PC-3 (cell line): ENCODE measurements around the gene BCAR1. TPM values are rescaled to one million over a fixed set of nuclear protein-coding genes. Genes with fewer than 3 reads are reported as not detected.
"Not testable (repeated sequence)": the region's sequence is repeated elsewhere in the genome, so short reads cannot be mapped to it uniquely, and the experiment has no call there.

ENCODE experiments used
- ATAC-seq: fragments of 200-7000 bp; cut with Tn5 transposase; 2 replicates; pipeline ENCODE4 v1.9.1; 2020; ENCODE audit warnings: mild to moderate bottlenecking, moderate library complexity
- BruUV-seq: library from RNA; stranded (reverse); fragments of 400-500 nt; replicated peaks from 2 replicates; lab custom pipeline; 2021; lab: Mats Ljungman, UMichigan
- CTCF ChIA-PET: fragments of 300-600 bp; sonication (Branson Sonifier 250); formaldehyde crosslinking; loops from one replicate; lab custom pipeline; 2022; ENCODE audit warnings: antibody characterized with exemption; lab: Charles Lee
- POLR2A ChIA-PET: fragments of 300-600 bp; sonication (Branson Sonifier 250); formaldehyde crosslinking; loops from one replicate; lab custom pipeline; 2022; ENCODE audit warnings: antibody characterized with exemption; ENCODE audit not compliant: unreplicated experiment; lab: Charles Lee
- DNase-seq: peaks from one replicate; pipeline ENCODE4 v3.0.0-alpha.2; 2015
- H2AFZ ChIP-seq: fragments of 300-600 bp; sonication (generic); 2 replicates; pipeline ENCODE4 v1.6.0; 2016; ENCODE audit warnings: antibody characterized with exemption, low read length
- H3F3A ChIP-seq: fragments of 300-600 bp; sonication (generic); one replicate; pipeline ENCODE4 v1.6.0; 2017; ENCODE audit warnings: antibody characterized with exemption, low read length, control low read depth, mild to moderate bottlenecking; ENCODE audit not compliant: unreplicated experiment
- H3K27ac ChIP-seq: fragments of 300-600 bp; sonication (generic); 2 replicates; pipeline ENCODE4 v1.5.1; 2016; ENCODE audit warnings: mild to moderate bottlenecking, low read length
- H3K27me3 ChIP-seq: fragments of 300-600 bp; sonication (generic); 2 replicates; pipeline ENCODE4 v1.6.1; 2016; ENCODE audit warnings: low read length, mixed read lengths
- H3K36me3 ChIP-seq: fragments of 300-600 bp; sonication (generic); 2 replicates; pipeline ENCODE4 v1.6.1; 2016; ENCODE audit warnings: low read depth, mixed run types, low read length, mixed read lengths
- H3K4me1 ChIP-seq: fragments of 300-600 bp; sonication (generic); 2 replicates; pipeline ENCODE4 v1.5.1; 2016; ENCODE audit warnings: low read length; ENCODE audit not compliant: insufficient read depth
- H3K4me2 ChIP-seq: fragments of 300-600 bp; sonication (generic); 2 replicates; pipeline ENCODE4 v1.6.0; 2016; ENCODE audit warnings: low read length
- H3K4me3 ChIP-seq: fragments of 300-600 bp; sonication (generic); 2 replicates; pipeline ENCODE4 v1.5.1; 2016; ENCODE audit warnings: mild to moderate bottlenecking, low read length, mixed read lengths
- H3K79me2 ChIP-seq: fragments of 300-600 bp; sonication (generic); 2 replicates; pipeline ENCODE4 v1.6.1; 2017; ENCODE audit warnings: low read length, mixed read lengths
- H3K9ac ChIP-seq: fragments of 300-600 bp; sonication (generic); 2 replicates; pipeline ENCODE4 v1.6.0; 2016; ENCODE audit warnings: mild to moderate bottlenecking, low read length
- H3K9me2 ChIP-seq: fragments of 300-600 bp; sonication (generic); replicated peaks from 2 replicates; pipeline ENCODE4 v1.6.1; 2016; ENCODE audit warnings: mixed run types, low read length, mixed read lengths
- H3K9me3 ChIP-seq: fragments of 300-600 bp; sonication (generic); 2 replicates; pipeline ENCODE4 v1.6.1; 2016; ENCODE audit warnings: low read length, mixed read lengths
- H4K20me1 ChIP-seq: fragments of 300-600 bp; sonication (generic); 2 replicates; pipeline ENCODE4 v1.6.1; 2016; ENCODE audit warnings: low read length, mixed read lengths
- CTCF ChIP-seq: fragments of 300-600 bp; sonication (generic); conservative IDR thresholded peaks from 2 replicates; pipeline ENCODE4 v1.5.1; 2017; ENCODE audit warnings: antibody characterized with exemption, low read depth, mild to moderate bottlenecking, low read length
- EZH2 ChIP-seq: fragments of 300-600 bp; sonication (generic); IDR thresholded peaks from one replicate; pipeline ENCODE4 v1.6.1; 2017; ENCODE audit warnings: antibody characterized with exemption, mild to moderate bottlenecking, low read length; ENCODE audit not compliant: unreplicated experiment
- EZH2phosphoT487 ChIP-seq: fragments of 300-600 bp; sonication (generic); IDR thresholded peaks from 2 replicates; pipeline ENCODE4 v1.6.1; 2018; ENCODE audit warnings: mild to moderate bottlenecking, antibody characterized with exemption, low read length, borderline replicate concordance
- intact Hi-C: fragments of 100-400 bp; cut with micrococcal nuclease; formaldehyde crosslinking; loops from 2 replicates; pipeline ENCODE4 v1.9.0; 2023
- total RNA-seq: library from RNA; depleted of rRNA; stranded (reverse); fragments of >200 nt; gene quantifications from 2 replicates; pipeline ENCODE4 v1.2.3, GENCODE V29; 2014

BCAR1 gene
- total RNA-seq, 1 experiment from 2014 or later = 49.3 TPM

DNA sequence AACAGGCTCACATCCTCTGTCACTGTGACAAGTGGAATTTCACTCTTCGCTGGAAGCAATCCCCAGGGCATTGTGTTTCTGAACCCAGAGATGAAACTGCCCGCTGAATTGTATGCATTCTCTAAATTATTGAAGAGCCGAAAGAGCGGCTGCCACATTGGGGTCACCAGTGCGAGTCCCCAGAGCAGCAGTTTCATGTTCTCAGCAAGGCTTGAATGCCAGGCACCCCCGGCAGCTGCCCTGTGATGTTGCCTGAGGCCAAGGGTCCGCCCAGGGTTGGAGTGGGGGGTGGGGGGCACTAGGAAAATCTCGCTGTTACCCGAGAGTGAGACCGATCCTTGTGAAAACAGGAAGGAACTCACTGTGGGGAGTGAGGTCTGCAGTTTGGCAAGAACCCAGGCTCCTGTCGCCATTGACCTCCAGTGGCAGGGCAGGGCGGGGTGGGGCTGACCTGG lies 20.7 kb upstream of the BCAR1 start:
- Histone ChIP-seq H3K36me3 (no peaks in the 10 kb centered on the region), H3K9me3 (no peaks in the 10 kb centered on the region), H3K27me3 (no peaks in the 10 kb centered on the region), H3K4me1 (peaks cover 16% of the 10 kb centered on the region), H3F3A (no peaks in the 10 kb centered on the region), H3K9ac (no peak overlapping the region), H3K79me2 (no peaks in the 10 kb centered on the region), H3K27ac (no peak overlapping the region), H4K20me1 (no peaks in the 10 kb centered on the region), H2AFZ (no peak overlapping the region), H3K4me2 (no peak overlapping the region), H3K9me2 (no peaks in the 10 kb centered on the region), H3K4me3 (no peak overlapping the region)
- CTCF ChIA-PET = no interaction called here
- ATAC-seq = no peak
- TF ChIP-seq CTCF (no peak), EZH2 (no peak), EZH2phosphoT487 (no peak)
- DNase-seq = no peak
- intact Hi-C loops = no loop called here
- POLR2A ChIA-PET = no interaction called here
- no TSS peak for BruUV-seq

DNA sequence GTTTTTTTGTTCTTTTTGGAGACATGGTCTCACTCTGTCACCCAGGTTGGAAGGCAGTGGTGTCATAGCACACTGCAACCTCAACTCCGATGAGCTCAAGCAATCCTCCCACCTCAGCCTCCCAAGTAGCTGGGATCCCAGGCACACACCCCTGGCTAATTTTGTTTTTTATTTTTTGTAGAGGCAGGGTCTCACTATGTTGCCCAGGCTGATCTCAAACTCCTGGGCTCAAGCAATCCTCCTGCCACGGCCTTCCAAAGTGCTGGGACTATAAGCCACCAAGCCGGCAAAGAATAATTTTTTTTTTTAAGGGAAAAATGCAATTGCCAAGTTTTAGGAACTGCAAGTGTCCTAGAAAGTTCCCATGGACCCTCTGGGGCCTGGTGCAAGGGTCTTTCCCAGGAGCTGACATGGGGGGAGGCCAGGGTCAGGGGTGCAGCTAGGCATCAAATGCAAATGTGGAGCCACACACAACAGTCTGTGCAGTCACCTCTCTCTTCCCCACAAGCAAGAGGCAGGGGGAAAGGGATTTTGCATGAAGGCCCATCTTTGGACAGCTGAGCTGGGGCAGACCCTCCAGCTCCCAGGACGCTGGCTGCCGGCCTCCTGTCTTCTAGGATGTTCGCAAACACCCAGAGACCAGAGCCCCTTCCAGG lies 20.1 kb upstream of the BCAR1 start:
- Histone ChIP-seq H3F3A (no peaks in the 10 kb centered on the region), H3K9me2 (no peaks in the 10 kb centered on the region), H2AFZ (no peak overlapping the region), H3K9me3 (no peaks in the 10 kb centered on the region), H3K27ac (no peak overlapping the region), H3K79me2 (no peaks in the 10 kb centered on the region), H3K4me3 (no peak overlapping the region), H3K36me3 (no peaks in the 10 kb centered on the region), H3K4me2 (no peak overlapping the region), H3K4me1 (peaks cover 17% of the 10 kb centered on the region), H3K9ac (no peak overlapping the region), H3K27me3 (no peaks in the 10 kb centered on the region), H4K20me1 (no peaks in the 10 kb centered on the region)
- POLR2A ChIA-PET = no interaction called here
- no TSS peak for BruUV-seq
- no peak for ATAC-seq
- no peak for DNase-seq
- no peak for TF ChIP-seq EZH2phosphoT487
- no peak for TF ChIP-seq CTCF
- no peak for TF ChIP-seq EZH2
- intact Hi-C loops = no loop called here
- CTCF ChIA-PET = no interaction called here

DNA sequence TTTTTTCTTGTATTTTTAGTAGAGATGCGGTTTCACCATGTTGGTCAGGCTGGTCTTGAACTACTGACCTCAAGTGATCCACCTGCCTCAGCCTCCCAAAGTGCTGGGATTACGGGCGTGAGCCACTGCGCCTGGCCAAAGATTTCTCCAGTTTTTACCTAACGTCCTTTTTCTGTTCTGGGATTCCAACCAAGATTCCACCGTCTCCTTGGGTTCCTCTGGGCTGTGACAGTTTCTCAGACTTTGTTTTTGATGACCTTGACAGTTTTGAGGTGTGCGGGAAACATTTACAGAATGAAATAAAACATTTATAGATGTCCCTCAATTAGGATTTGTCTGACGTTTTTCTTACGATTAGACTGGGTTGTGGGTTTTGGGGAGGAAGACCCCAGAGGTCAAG lies 17.9 kb upstream of the BCAR1 start:
- H3K9me2 ChIP-seq, H3K9ac ChIP-seq, DNase-seq, H3K9me3 ChIP-seq, ATAC-seq, H3K36me3 ChIP-seq, H3K4me3 ChIP-seq, H3K4me2 ChIP-seq, H3F3A ChIP-seq, POLR2A ChIA-PET, CTCF ChIA-PET, H4K20me1 ChIP-seq, intact Hi-C loops, BruUV-seq, H3K27me3 ChIP-seq, H2AFZ ChIP-seq, H3K27ac ChIP-seq: not testable (repeated sequence)
- Histone ChIP-seq H3K4me1 (peaks cover 29% of the 10 kb centered on the region), H3K79me2 (peaks cover 13% of the 10 kb centered on the region)
